Stomach (tissue), 9 donors: ENCODE data around the gene ACCS. TPM values are rescaled to one million over a fixed set of nuclear protein-coding genes. Genes with fewer than 3 reads are reported as not detected.

Experiments used
- DNase-seq, 2 donors: peaks; one replicate each; pipeline versions ENCODE4 v3.0.0 to v3.0.0-alpha.2; 2013 to 2019
- H3K27ac ChIP-seq, 5 donors: fragments of 200-600 bp in 4 of 5; sonication (generic) in 4 of 5; one replicate each; pipeline ENCODE4 v1.5.1; 2013 to 2019; ENCODE audit warnings: mild to moderate bottlenecking in 1 of 5, moderate library complexity in 1 of 5
- H3K27me3 ChIP-seq, 3 donors: fragments of 200-600 bp; sonication (generic); one replicate each; pipeline ENCODE4 v1.5.1; 2017 to 2019; ENCODE audit warnings: mixed run types in 1 of 3
- H3K36me3 ChIP-seq, 4 donors: fragments of 200-600 bp; sonication (generic); 1 replicate in 3 of 4; 2 replicates in 1 of 4; pipeline ENCODE4 v1.5.1; 2016 to 2019
- H3K4me1 ChIP-seq, 4 donors: fragments of 200-600 bp; sonication (generic); one replicate each; pipeline ENCODE4 v1.5.1; 2016 to 2019
- H3K4me3 ChIP-seq, 4 donors: fragments of 200-600 bp; sonication (generic) in 3 of 4; one replicate each; pipeline ENCODE4 v1.5.1; 2016 to 2019; ENCODE audit warnings: mild to moderate bottlenecking in 1 of 4
- H3K9me3 ChIP-seq, 4 donors: fragments of 200-600 bp; sonication (generic); one replicate each; pipeline ENCODE4 v1.5.1; 2016 to 2019
- CTCF ChIP-seq, 7 experiments: fragments of 450-650 bp in 4 of 7; fragments of 200-600 bp in 3 of 7; sonication (generic) in 3 of 7; IDR thresholded peaks; one replicate each; pipeline ENCODE4 v1.5.1; 2016 to 2019; ENCODE audit warnings: antibody characterized with exemption in 7 of 7, control low read depth in 2 of 7, mild to moderate bottlenecking in 1 of 7
- EP300 ChIP-seq: sonication (generic); formaldehyde crosslinking; IDR thresholded peaks from one replicate; pipeline ENCODE4 v1.6.1; 2017; ENCODE audit warnings: antibody characterized with exemption
- POLR2A ChIP-seq, 4 donors: fragments of 450-650 bp; IDR thresholded peaks; one replicate each; pipeline ENCODE4 v1.6.1; 2016; ENCODE audit warnings: antibody characterized with exemption in 4 of 4, control low read depth in 2 of 4, mild to moderate bottlenecking in 1 of 4, moderate library complexity in 1 of 4
- POLR2AphosphoS5 ChIP-seq, 3 donors: sonication (generic); formaldehyde crosslinking; IDR thresholded peaks; one replicate each; pipeline ENCODE4 v1.6.1; 2016; ENCODE audit warnings: antibody characterized with exemption in 3 of 3
- WGBS, 5 donors: extraction: QIAGEN DNeasy Blood & Tissue Kit in 3 of 5; methylation state at CpG; one replicate each; pipeline versions ENCODE4 v1.1.5 to v1.1.7; 2013 to 2018; 5-methylcytosine and 5-hydroxymethylcytosine counted together
- intact Hi-C: fragments of 100-400 bp; cut with DNase I; formaldehyde crosslinking; loops from one replicate; pipeline ENCODE4 v1.15.1; 2023; ENCODE audit warnings: low total_unique reads
- polyA plus RNA-seq, 3 donors: library from polyadenylated mRNA; stranded (reverse); fragments of 200-250 nt; gene quantifications; one replicate each; pipeline ENCODE4 v1.2.3, GENCODE V29; 2013
- total RNA-seq, 5 donors: library from RNA; depleted of rRNA; stranded (reverse); fragments of >200 nt; gene quantifications; one replicate each; pipeline versions ENCODE4 v1.1.0 to v1.2.3, GENCODE V29; 2014 to 2016
- donor health status: healthy with polysubstance abuse.
- donor health status: Bipolar disorder and iron deficiency.
- donor health status: healthy.

ACCS gene
- total and polyA plus RNA-seq, 8 donors: 14.7 to 71.1 (median 28.0) TPM

GRCh38 chr11:44120169-44120568, 54.1 kb downstream of the ACCS start:
- Histone ChIP-seq H3K4me1 (peaks cover 0 to 6% (median 0%) of the 10 kb centered on the region in 4 donors), H3K9me3 (no peaks in the 10 kb centered on the region), H3K27me3 (no peaks in the 10 kb centered on the region), H3K4me3 (no peak overlapping the region), H3K27ac (no peak overlapping the region), H3K36me3 (peaks cover 22 to 81% (median 73%) of the 10 kb centered on the region in 4 donors)
- intact Hi-C loops: loop anchor here (10.0 kb wide), 1 partner anchor 415 kb away; no protein-coding TSS in a partner anchor
- TF ChIP-seq CTCF (IDR thresholded peaks at IDR 0.05) (no peak), POLR2AphosphoS5 (IDR thresholded peaks at IDR 0.05) (no peak), POLR2A (IDR thresholded peaks at IDR 0.05) (no peak), EP300 (no peak)
- WGBS, 5 donors: 68 to 82% (median 73%) methylated on average over 5 of the region's 5 CpGs
- no peak for DNase-seq

DNA sequence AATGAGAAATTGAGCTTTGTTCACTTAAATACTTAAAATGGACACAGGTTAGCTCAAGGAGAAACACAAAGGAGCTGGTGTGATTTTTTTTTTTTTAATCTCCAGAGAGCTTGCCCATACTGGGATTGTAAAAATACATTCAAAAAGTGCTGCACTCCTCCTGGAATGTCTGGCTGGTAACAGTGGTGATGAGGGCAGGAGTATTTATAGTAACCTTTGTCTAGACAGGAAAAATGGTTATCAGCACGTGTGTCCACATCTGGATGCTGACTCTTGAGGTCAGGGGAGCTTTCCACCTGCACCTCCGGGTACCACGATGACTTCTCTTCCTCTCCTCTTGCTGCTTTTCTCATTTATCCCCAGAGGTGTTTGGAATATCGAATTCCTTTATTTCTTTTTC, 59.5 kb downstream of the ACCS start:
- H3K27ac ChIP-seq: no peak overlapping the region
- H3K36me3 ChIP-seq: peaks cover 34 to 91% (median 85%) of the 10 kb centered on the region in 4 donors
- TF ChIP-seq POLR2AphosphoS5 (IDR thresholded peaks at IDR 0.05): no peak
- no peak for TF ChIP-seq EP300
- no peak for TF ChIP-seq CTCF (IDR thresholded peaks at IDR 0.05)
- TF ChIP-seq POLR2A (IDR thresholded peaks at IDR 0.05): no peak
- peaks cover 0 to under 1% (median 0%) of the 10 kb centered on the region in 4 donors for H3K4me1 ChIP-seq
- H3K9me3 ChIP-seq: no peaks in the 10 kb centered on the region
- no peaks in the 10 kb centered on the region for H3K27me3 ChIP-seq
- WGBS, 5 donors: 72 to 90% (median 84%) methylated on average over 4 of the region's 4 CpGs
- no peak overlapping the region for H3K4me3 ChIP-seq
- DNase-seq: no peak
- intact Hi-C loops: loop anchor here (10.0 kb wide), 1 partner anchor 409 kb away; no protein-coding TSS in a partner anchor

DNA sequence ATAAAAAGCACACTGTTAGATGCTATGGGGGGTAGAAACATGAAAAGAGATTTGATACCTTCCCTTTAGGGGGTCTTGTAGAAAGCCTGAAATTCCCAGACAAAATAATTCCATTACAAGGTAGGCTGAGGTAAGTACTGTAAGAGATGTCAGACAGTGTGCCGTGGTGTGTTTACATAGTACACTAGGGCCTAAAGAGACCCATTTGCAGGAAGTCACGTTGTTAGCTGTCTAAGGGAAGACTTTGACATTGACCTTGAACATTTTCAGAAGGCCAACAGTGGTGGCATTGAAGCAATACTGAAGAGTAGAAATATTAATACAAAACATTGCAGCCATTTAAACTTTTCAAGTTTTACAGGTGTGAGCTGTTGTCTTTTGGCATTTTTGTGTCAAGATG, 60.2 kb downstream of the ACCS start:
- intact Hi-C loops: loop anchor here (10.0 kb wide), 1 partner anchor 408 kb away; no protein-coding TSS in a partner anchor
- WGBS, 5 donors: 75 to 86% (median 83%) methylated on average over 2 of the region's 2 CpGs
- no peak for DNase-seq

GRCh38 chr11:44127130-44127529, 61.1 kb downstream of the ACCS start:
- 91 to 96% (median 94%) methylated on average over 8 of the region's 8 CpGs for WGBS, 5 donors

More for the DNA sequence above, 60.2 kb downstream of the ACCS start:
- Histone ChIP-seq H3K27me3 (no peaks in the 10 kb centered on the region), H3K36me3 (peaks cover 37 to 92% (median 85%) of the 10 kb centered on the region in 4 donors), H3K4me1 (no peaks in the 10 kb centered on the region), H3K27ac (no peak overlapping the region), H3K9me3 (no peaks in the 10 kb centered on the region), H3K4me3 (no peak overlapping the region)
- no peak for TF ChIP-seq EP300
- no peak for TF ChIP-seq POLR2A (IDR thresholded peaks at IDR 0.05)
- TF ChIP-seq CTCF (IDR thresholded peaks at IDR 0.05): no peak
- no peak for TF ChIP-seq POLR2AphosphoS5 (IDR thresholded peaks at IDR 0.05)

DNA sequence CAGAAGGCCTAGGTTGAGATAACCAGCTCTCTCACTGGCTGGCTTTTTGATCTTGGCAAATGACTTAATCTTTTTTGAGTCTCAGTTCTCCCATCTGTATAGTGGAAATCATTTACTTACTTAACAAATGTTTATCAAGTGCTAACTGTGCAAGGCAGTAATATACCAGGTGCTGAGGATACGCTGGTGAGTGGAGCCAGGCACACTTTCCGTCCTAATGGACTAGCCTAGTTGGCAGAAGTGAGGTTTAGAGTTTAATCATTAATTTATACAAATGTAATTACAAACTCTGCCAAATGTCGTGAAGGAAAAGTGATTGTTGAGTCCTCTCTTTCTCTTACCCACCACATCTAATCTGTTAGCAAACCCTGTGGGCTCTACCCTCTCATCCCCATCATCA, 62.7 kb downstream of the ACCS start:
- Histone ChIP-seq H3K27me3 (no peaks in the 10 kb centered on the region), H3K4me3 (no peak overlapping the region), H3K9me3 (no peaks in the 10 kb centered on the region), H3K27ac (no peak overlapping the region), H3K36me3 (peaks cover 41 to 91% (median 88%) of the 10 kb centered on the region in 4 donors), H3K4me1 (no peaks in the 10 kb centered on the region)
- WGBS, 5 donors: 31 to 61% (median 39%) methylated on average over 3 of the region's 3 CpGs
- TF ChIP-seq POLR2A (IDR thresholded peaks at IDR 0.05): no peak
- no peak for TF ChIP-seq EP300
- TF ChIP-seq CTCF (IDR thresholded peaks at IDR 0.05): no peak
- no peak for TF ChIP-seq POLR2AphosphoS5 (IDR thresholded peaks at IDR 0.05)
- DNase-seq: no peak
- intact Hi-C loops: loop anchor here (10.0 kb wide), 1 partner anchor 406 kb away; no protein-coding TSS in a partner anchor

More at GRCh38 chr11:44127130-44127529, 61.1 kb downstream of the ACCS start:
- TF ChIP-seq POLR2AphosphoS5 (IDR thresholded peaks at IDR 0.05): no peak
- Histone ChIP-seq H3K4me3 (no peak overlapping the region), H3K27ac (no peak overlapping the region), H3K36me3 (peaks cover 37 to 94% (median 86%) of the 10 kb centered on the region in 4 donors), H3K27me3 (no peaks in the 10 kb centered on the region), H3K4me1 (no peaks in the 10 kb centered on the region), H3K9me3 (no peaks in the 10 kb centered on the region)
- intact Hi-C loops: loop anchor here (10.0 kb wide), 1 partner anchor 408 kb away; no protein-coding TSS in a partner anchor
- no peak for DNase-seq
